HCT116 (cell line): Measurements from ENCODE around the gene CCK. TPM values are rescaled to one million over a fixed set of nuclear protein-coding genes. Genes with fewer than 3 reads are reported as not detected.

Experiments used
- ATAC-seq: fragments of 200-7000 bp; cut with Tn5 transposase; 2 replicates; pipeline ENCODE4 v1.9.1; 2020; ENCODE audit warnings: mild to moderate bottlenecking, moderate library complexity
- BruUV-seq: library from RNA; stranded (reverse); fragments of 400-500 nt; replicated peaks from 2 replicates; lab custom pipeline; 2021; lab: Mats Ljungman, UMichigan
- CTCF ChIA-PET: fragments of 300-600 bp; sonication (Branson Sonifier 250); formaldehyde crosslinking; loops from one replicate; lab custom pipeline; 2021; ENCODE audit warnings: antibody characterized with exemption; lab: Charles Lee
- POLR2A ChIA-PET: fragments of 300-600, 350-600 bp; sonication (Branson Sonifier 250); formaldehyde crosslinking; loops from one replicate; lab custom pipeline; 2021; ENCODE audit warnings: antibody characterized with exemption; lab: Charles Lee
- RAD21 ChIA-PET, 2 experiments: fragments of 300-600 bp; sonication (Branson Sonifier 250); formaldehyde crosslinking; loops; one replicate each; lab custom pipeline; 2023; ENCODE audit warnings: low total read pairs in 2 of 2; ENCODE audit not compliant: uncharacterized antibody in 2 of 2, unreplicated experiment in 2 of 2, low non-redundant PET in 1 of 2; lab: Charles Lee
- DNase-seq: peaks from one replicate; pipeline ENCODE4 v3.0.0-alpha.2; 2010; ENCODE audit warnings: low read depth, low spot score
- H2AFZ ChIP-seq: fragments of 200-600 bp; shearing (Covaris generic), sonication (generic); 2 replicates; pipeline ENCODE4 v1.6.1; 2017; ENCODE audit warnings: low read depth, mixed run types, mixed read lengths, antibody characterized with exemption, low read length; ENCODE audit not compliant: poor library complexity, severe bottlenecking
- H3K27ac ChIP-seq: 2 replicates; pipeline ENCODE4 v1.5.1; 2012; ENCODE audit warnings: low read depth, low read length
- H3K27me3 ChIP-seq: fragments of 200-600 bp; sonication (generic); 2 replicates; pipeline ENCODE4 v1.6.1; 2016; ENCODE audit warnings: mixed run types, low read length, mixed read lengths; ENCODE audit not compliant: insufficient read depth
- H3K36me3 ChIP-seq, 2 experiments: fragments of 200-500 bp in 1 of 2; fragments of 200-600 bp in 1 of 2; sonication (Bioruptor generic) in 1 of 2; sonication (generic) in 1 of 2; 2 replicates each; pipeline versions ENCODE4 v1.5.1 to v1.6.1; 2014 to 2016; ENCODE audit warnings: low read length in 2 of 2, inconsistent platforms in 1 of 2, mixed read lengths in 1 of 2, mixed run types in 1 of 2; ENCODE audit not compliant: insufficient read depth in 2 of 2, control insufficient read depth in 1 of 2
- H3K4me1 ChIP-seq, 2 experiments: fragments of 200-600 bp in 1 of 2; sonication (generic) in 1 of 2; 2 replicates each; pipeline versions ENCODE4 v1.5.1 to v1.6.1; 2012 to 2017; ENCODE audit warnings: low read length in 2 of 2, inconsistent platforms in 1 of 2, mild to moderate bottlenecking in 1 of 2, mixed read lengths in 1 of 2, mixed run types in 1 of 2, moderate library complexity in 1 of 2; ENCODE audit not compliant: insufficient read depth in 2 of 2, control insufficient read depth in 1 of 2
- H3K4me2 ChIP-seq: fragments of 200-600 bp; sonication (generic); 2 replicates; pipeline ENCODE4 v1.6.1; 2017; ENCODE audit warnings: mixed run types, low read length, mixed read lengths
- H3K4me3 ChIP-seq, 2 experiments: fragments of 200-600 bp in 1 of 2; sonication (generic) in 1 of 2; replicated peaks in 1 of 2; 2 replicates each; pipeline ENCODE4 v1.5.1; 2011 to 2016; ENCODE audit warnings: low read length in 2 of 2, control low read depth in 1 of 2, low read depth in 1 of 2, mild to moderate bottlenecking in 1 of 2, mixed read lengths in 1 of 2, mixed run types in 1 of 2
- H3K79me2 ChIP-seq: fragments of 200-600 bp; sonication (generic); 2 replicates; pipeline ENCODE4 v1.6.1; 2017; ENCODE audit warnings: mild to moderate bottlenecking, mixed run types, low read length, moderate library complexity, mixed read lengths; ENCODE audit not compliant: insufficient read depth
- H3K9ac ChIP-seq: fragments of 200-600 bp; sonication (generic); 2 replicates; pipeline ENCODE4 v1.6.1; 2016; ENCODE audit warnings: low read length, mixed read lengths
- H3K9me2 ChIP-seq: fragments of 200-600 bp; sonication (generic), shearing (Covaris generic); 2 replicates; pipeline ENCODE4 v1.6.1; 2017; ENCODE audit warnings: mixed run types, mild to moderate bottlenecking, moderate library complexity; ENCODE audit not compliant: insufficient read depth
- H3K9me3 ChIP-seq, 2 experiments: fragments of 200-500 bp in 1 of 2; fragments of 200-600 bp in 1 of 2; sonication (Bioruptor generic) in 1 of 2; sonication (generic) in 1 of 2; 2 replicates each; pipeline ENCODE4 v1.6.1; 2014 to 2017; ENCODE audit warnings: low read length in 2 of 2, mixed read lengths in 2 of 2, inconsistent platforms in 1 of 2, low read depth in 1 of 2, mild to moderate bottlenecking in 1 of 2, mixed run types in 1 of 2, moderate library complexity in 1 of 2; ENCODE audit not compliant: control insufficient read depth in 1 of 2, insufficient read depth in 1 of 2
- H4K20me1 ChIP-seq: fragments of 200-600 bp; sonication (generic), shearing (Covaris generic); 2 replicates; pipeline ENCODE4 v1.6.1; 2017; ENCODE audit warnings: mixed run types, mild to moderate bottlenecking, moderate library complexity; ENCODE audit not compliant: insufficient read depth
- CEBPB ChIP-seq: IDR thresholded peaks from 2 replicates; pipeline ENCODE4 v1.6.1; 2012; ENCODE audit warnings: low read depth
- CTCF ChIP-seq, 3 experiments: fragments of 200-600 bp in 1 of 3; sonication (generic) in 1 of 3; IDR thresholded peaks in 2 of 3; conservative IDR thresholded peaks in 1 of 3; 2 replicates each; pipeline ENCODE4 v1.5.1; 2012 to 2017; ENCODE audit warnings: low read depth in 2 of 3, low read length in 2 of 3, antibody characterized with exemption in 1 of 3, borderline replicate concordance in 1 of 3, control low read depth in 1 of 3, mild to moderate bottlenecking in 1 of 3, mixed read lengths in 1 of 3, mixed run types in 1 of 3, moderate library complexity in 1 of 3; ENCODE audit not compliant: insufficient read depth in 1 of 3
- JUND ChIP-seq: IDR thresholded peaks from 2 replicates; pipeline ENCODE4 v1.6.1; 2012
- RAD21 ChIP-seq: IDR thresholded peaks from 2 replicates; pipeline ENCODE4 v1.6.1; 2012; ENCODE audit warnings: low read depth, mild to moderate bottlenecking
- REST ChIP-seq: IDR thresholded peaks from 2 replicates; pipeline ENCODE4 v1.6.1; 2012; ENCODE audit warnings: low read depth
- TCF7L2 ChIP-seq: IDR thresholded peaks from 2 replicates; pipeline ENCODE4 v1.7.0; 2011; ENCODE audit warnings: borderline replicate concordance, inconsistent platforms; ENCODE audit not compliant: insufficient read depth, insufficient read length; ENCODE audit errors: extremely low read depth
- intact Hi-C: fragments of 100-400 bp; cut with micrococcal nuclease; formaldehyde crosslinking; loops from 2 replicates; pipeline ENCODE4 v1.10.0; 2022
- total RNA-seq: library from RNA; stranded (reverse); gene quantifications from one replicate; pipeline ENCODE4 v1.2.1, GENCODE V29; 2021; ENCODE audit not compliant: unreplicated experiment

The CCK gene
- total RNA-seq, 1 experiment from 2014 or later, result 0.32 TPM

GRCh38 chr3:42229942-42230688 lies 35.9 kb downstream of the CCK start:
- H2AFZ ChIP-seq, result no peak overlapping the region
- intact Hi-C loops, result loop anchor here (1.0 to 5.0 kb wide), 6 partner anchors 213 to 652 kb away; no protein-coding TSS in a partner anchor
- peak; percentile 74 for ATAC-seq
- no peak overlapping the region for H3K9ac ChIP-seq
- H3K27ac ChIP-seq, result no peak overlapping the region
- no peaks in the 10 kb centered on the region for H4K20me1 ChIP-seq
- H3K27me3 ChIP-seq, result no peaks in the 10 kb centered on the region
- ChIA-PET RAD21 (interaction anchor here (0.7 to 1.7 kb wide), 10 partner anchors 18 to 314 kb away, joined by 3 to 10 read pairs (median 4); partner anchors contain the start of gene VIPR1 (in 1 of the 2)), POLR2A (interaction anchor here (0.7 kb wide), 1 partner anchor 272 kb away, joined by 5 read pairs; the partner anchor contains the start of gene VIPR1), CTCF (interaction anchor here (0.8 to 3.3 kb wide), 21 partner anchors 10 to 609 kb away, joined by 3 to 57 read pairs (median 6); partner anchors contain the start of gene NKTR)
- no TSS peak for BruUV-seq
- peak overlapping the region; percentile 50 for H3K4me2 ChIP-seq
- no peaks in the 10 kb centered on the region for H3K36me3 ChIP-seq
- no peaks in the 10 kb centered on the region for H3K9me2 ChIP-seq
- TF ChIP-seq CTCF (IDR thresholded peaks at IDR 0.05 in 2 of 3, conservative IDR thresholded peaks at IDR 0.05 in 1 of 3; ENCODE audit: borderline replicate concordance in 1 of 3, insufficient read depth in 1 of 3, low read depth in 2 of 3, low read length in 2 of 3) (peak; percentile 54 to 87 (median 74)), TCF7L2 (no peak), CEBPB (no peak), REST (no peak), JUND (no peak), RAD21 (peak; percentile 91)
- H3K4me3 ChIP-seq, result no peak overlapping the region
- peak; percentile 34 for DNase-seq
- H3K4me1 ChIP-seq, result peaks cover 0 to 5% of the 10 kb centered on the region in 2 experiments; a peak in 1 of 4 replicates
- H3K9me3 ChIP-seq, result no peaks in the 10 kb centered on the region
- no peaks in the 10 kb centered on the region for H3K79me2 ChIP-seq
